Endothelial cell of umbilical vein (primary cell): ENCODE data around the gene FOS. TPM values are rescaled to one million over a fixed set of nuclear protein-coding genes. Genes with fewer than 3 reads are reported as not detected.

ENCODE experiments used
- BruUV-seq: library from RNA; stranded (reverse); fragments of 400-500 nt; replicated peaks from 2 replicates; lab custom pipeline; 2021; lab: Mats Ljungman, UMichigan
- CTCF ChIA-PET: fragments of 300-600, 350-600 bp; sonication (Branson Sonifier 250); formaldehyde crosslinking; loops from one replicate; lab custom pipeline; 2021; ENCODE audit warnings: antibody characterized with exemption, inconsistent platforms; lab: Charles Lee
- POLR2A ChIA-PET: fragments of 300-600, 350-600 bp; sonication (Branson Sonifier 250); formaldehyde crosslinking; loops from one replicate; lab custom pipeline; 2021; ENCODE audit warnings: antibody characterized with exemption, inconsistent platforms; lab: Charles Lee
- DNase-seq: peaks from one replicate; pipeline ENCODE4 v3.0.0-alpha.2; 2011; ENCODE audit warnings: low read depth, low spot score
- FAIRE-seq: peaks from 2 replicates; lab custom pipeline; 2011; peaks lifted over from hg19 to GRCh38; lab: Jason Lieb, UNC
- H2AFZ ChIP-seq: 2 replicates; pipeline ENCODE4 v1.6.0; 2012; ENCODE audit warnings: low read depth, low read length, control low read depth, inconsistent platforms
- H3K27ac ChIP-seq: 2 replicates; pipeline ENCODE4 v1.5.1; 2011; ENCODE audit warnings: low read depth, mild to moderate bottlenecking, control low read depth, low read length, moderate library complexity; ENCODE audit not compliant: insufficient read depth
- H3K27me3 ChIP-seq, 2 experiments: 2 replicates each; pipeline versions ENCODE4 v1.6.0 to v1.6.1; 2011; ENCODE audit warnings: low read length in 2 of 2, mixed read lengths in 1 of 2; ENCODE audit not compliant: control insufficient read depth in 2 of 2, insufficient read depth in 2 of 2
- H3K36me3 ChIP-seq, 2 experiments: 2 replicates in 1 of 2; 3 replicates in 1 of 2; pipeline ENCODE4 v1.5.1; 2011; ENCODE audit warnings: low read length in 2 of 2, mild to moderate bottlenecking in 1 of 2, moderate library complexity in 1 of 2; ENCODE audit not compliant: control insufficient read depth in 2 of 2, insufficient read depth in 2 of 2; ENCODE audit errors: extremely low read depth in 1 of 2
- H3K4me1 ChIP-seq: 3 replicates; pipeline ENCODE4 v1.5.1; 2011; ENCODE audit warnings: mild to moderate bottlenecking, low read length; ENCODE audit not compliant: control insufficient read depth, insufficient read depth; ENCODE audit errors: extremely low read depth
- H3K4me2 ChIP-seq: 2 replicates; pipeline ENCODE4 v1.6.1; 2011; ENCODE audit warnings: low read length, control low read depth, mixed read lengths; ENCODE audit not compliant: insufficient read depth
- H3K4me3 ChIP-seq, 3 experiments: fragments of 200-600 bp in 1 of 3; sonication (generic), shearing (Covaris generic) in 1 of 3; replicated peaks in 1 of 3; 2 replicates each; pipeline ENCODE4 v1.5.1; 2011 to 2016; ENCODE audit warnings: control low read depth in 3 of 3, low read length in 3 of 3, mild to moderate bottlenecking in 2 of 3, inconsistent platforms in 1 of 3, low read depth in 1 of 3, moderate library complexity in 1 of 3; ENCODE audit not compliant: insufficient read depth in 1 of 3
- H3K79me2 ChIP-seq: 2 replicates; pipeline ENCODE4 v1.6.0; 2012; ENCODE audit warnings: low read length, inconsistent platforms; ENCODE audit not compliant: control insufficient read depth, insufficient read depth
- H3K9ac ChIP-seq: replicated peaks from 2 replicates; pipeline ENCODE3; 2011; ENCODE audit warnings: low read length, control low read depth; ENCODE audit not compliant: insufficient read depth; ENCODE audit errors: extremely low read depth
- H3K9me1 ChIP-seq: replicated peaks from 3 replicates; pipeline ENCODE4 v1.6.0; 2011; ENCODE audit warnings: mild to moderate bottlenecking, low read length; ENCODE audit not compliant: control insufficient read depth, insufficient read depth; ENCODE audit errors: extremely low read depth
- H3K9me3 ChIP-seq: replicated peaks from 2 replicates; pipeline ENCODE4 v1.5.1; 2012; ENCODE audit warnings: low read length, inconsistent platforms; ENCODE audit not compliant: control insufficient read depth, insufficient read depth
- H4K20me1 ChIP-seq: replicated peaks from 2 replicates; pipeline ENCODE3; 2011; ENCODE audit warnings: mild to moderate bottlenecking, low read length; ENCODE audit not compliant: control insufficient read depth, insufficient read depth; ENCODE audit errors: extremely low read depth
- CTCF ChIP-seq, 2 donors: IDR thresholded peaks; 1 replicate in 1 of 2; 2 replicates in 1 of 2; pipeline ENCODE4 v1.5.1; 2011; ENCODE audit warnings: low read length in 2 of 2, mild to moderate bottlenecking in 2 of 2, moderate library complexity in 2 of 2, control low read depth in 1 of 2, inconsistent platforms in 1 of 2, low read depth in 1 of 2; ENCODE audit not compliant: insufficient read depth in 1 of 2; ENCODE audit errors: extremely low read depth in 1 of 2
- EZH2 ChIP-seq: IDR thresholded peaks from 2 replicates; pipeline ENCODE4 v1.6.1; 2012; ENCODE audit warnings: borderline replicate concordance, low read depth, mild to moderate bottlenecking, moderate library complexity, low read length, inconsistent platforms; ENCODE audit not compliant: severe bottlenecking
- FOS ChIP-seq: IDR thresholded peaks from 2 replicates; pipeline ENCODE4 v1.6.1; 2011; ENCODE audit warnings: mild to moderate bottlenecking, low read length, moderate library complexity, borderline replicate concordance; ENCODE audit not compliant: insufficient read depth
- GATA2 ChIP-seq: IDR thresholded peaks from 2 replicates; pipeline ENCODE4 v1.7.0; 2011; ENCODE audit warnings: low read depth, mild to moderate bottlenecking, moderate library complexity, mixed read lengths, low read length; ENCODE audit not compliant: insufficient read length, insufficient read depth
- JUN ChIP-seq: IDR thresholded peaks from 2 replicates; pipeline ENCODE4 v1.6.1; 2011; ENCODE audit warnings: borderline replicate concordance, low read depth; ENCODE audit not compliant: insufficient read length, insufficient read depth
- MYC ChIP-seq: IDR thresholded peaks from one replicate; pipeline ENCODE4 v1.6.1; 2011; ENCODE audit warnings: mild to moderate bottlenecking, low read depth, low read length
- POLR2A ChIP-seq: IDR thresholded peaks from 2 replicates; pipeline ENCODE4 v1.6.1; 2012; ENCODE audit warnings: low read depth, mild to moderate bottlenecking, control low read depth, low read length
- dilution Hi-C: fragments of 300-500 bp; cut with MboI; formaldehyde crosslinking; loops from one replicate; pipeline ENCODE4 v1.15.0; 2019; ENCODE audit warnings: low sequenced_read_pairs; ENCODE audit not compliant: extremely low pct_ligation_motif_present
- intact Hi-C: fragments of 100-400 bp; cut with micrococcal nuclease; formaldehyde crosslinking; loops from one replicate; pipeline ENCODE4 v1.10.0; 2022
- polyA plus RNA-seq, 4 experiments: library from polyadenylated mRNA; depleted of rRNA in 3 of 4; stranded (reverse) in 3 of 4; unstranded in 1 of 4; fragments of >200 nt; gene quantifications; 2 replicates each; pipeline versions ENCODE4 v1.2.1 to v1.2.3, GENCODE V29; 2011 to 2012; ENCODE audit warnings: missing spikeins in 1 of 4
- total RNA-seq: library from RNA; stranded (reverse); gene quantifications from 2 replicates; pipeline ENCODE4 v1.2.3, GENCODE V29; 2021
- TF ChIP-seq, protein P1 (sequence below): IDR thresholded peaks from 2 replicates; pipeline ENCODE4 v1.6.1; 2011; ENCODE audit not compliant: insufficient read depth, insufficient read length

The FOS gene
- total and polyA plus RNA-seq, 2 donors (not counting 3 experiments of a cell fraction or from before 2014, with no cell fraction given): 9.2 to 41.6 TPM

- H3K36me3 ChIP-seq: peaks cover 0 to 9% of the 10 kb centered on the region in 2 experiments
- H3K4me2 ChIP-seq: peak overlapping the region; percentile 68
- H3K27me3 ChIP-seq: no peaks in the 10 kb centered on the region
- dilution Hi-C loops: loop anchor here (25.0 kb wide), 1 partner anchor 143 kb away; the partner anchor contains the start of gene NEK9
- peak overlapping the region in 2 of 3 experiments; percentile 44 to 85 for H3K4me3 ChIP-seq
- H3K9me3 ChIP-seq: no peaks in the 10 kb centered on the region
- H4K20me1 ChIP-seq: no peaks in the 10 kb centered on the region
- DNase-seq (no peak), FAIRE-seq (no peak)
- no TSS peak for BruUV-seq
- intact Hi-C loops: no loop called here
- TF ChIP-seq GATA2 (no peak), EZH2 (no peak), JUN (no peak), MYC (no peak)
- TF ChIP-seq, protein P1, sequence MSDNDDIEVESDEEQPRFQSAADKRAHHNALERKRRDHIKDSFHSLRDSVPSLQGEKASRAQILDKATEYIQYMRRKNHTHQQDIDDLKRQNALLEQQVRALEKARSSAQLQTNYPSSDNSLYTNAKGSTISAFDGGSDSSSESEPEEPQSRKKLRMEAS: no peak
- no peaks in the 10 kb centered on the region for H3K9me1 ChIP-seq
- H3K4me1 ChIP-seq: peaks cover 11% of the 10 kb centered on the region
- CTCF ChIA-PET: interaction anchor here (1.2 kb wide), 1 partner anchor 11 kb away, joined by 3 read pairs; no protein-coding TSS in a partner anchor
- H2AFZ ChIP-seq: no peak overlapping the region
- POLR2A ChIA-PET: interaction anchor here (1.5 kb wide), 1 partner anchor 21 kb away, joined by 4 read pairs; no protein-coding TSS in a partner anchor
- H3K9ac ChIP-seq: peak overlapping the region; percentile 82
- H3K79me2 ChIP-seq: no peaks in the 10 kb centered on the region
- no peak overlapping the region for H3K27ac ChIP-seq
These were observed 1.2 kb downstream of the FOS start for GRCh38 chr14:75279763-75280290.

DNA sequence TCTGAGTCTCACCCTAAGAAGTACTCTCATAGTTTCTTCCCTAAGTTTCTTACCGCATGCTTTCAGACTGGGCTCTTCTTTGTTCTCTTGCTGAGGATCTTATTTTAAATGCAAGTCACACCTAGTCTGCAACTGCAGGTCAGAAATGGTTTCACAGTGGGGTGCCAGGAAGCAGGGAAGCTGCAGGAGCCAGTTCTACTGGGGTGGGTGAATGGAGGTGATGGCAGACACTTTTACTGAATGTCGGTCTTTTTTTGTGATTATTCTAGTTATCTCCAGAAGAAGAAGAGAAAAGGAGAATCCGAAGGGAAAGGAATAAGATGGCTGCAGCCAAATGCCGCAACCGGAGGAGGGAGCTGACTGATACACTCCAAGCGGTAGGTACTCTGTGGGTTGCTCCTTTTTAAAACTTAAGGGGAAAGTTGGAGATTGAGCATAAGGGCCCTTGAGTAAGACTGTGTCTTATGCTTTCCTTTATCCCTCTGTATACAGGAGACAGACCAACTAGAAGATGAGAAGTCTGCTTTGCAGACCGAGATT, 1.7 kb downstream of the FOS start:
- no peaks in the 10 kb centered on the region for H4K20me1 ChIP-seq
- FAIRE-seq: no peak
- no peak overlapping the region for H2AFZ ChIP-seq
- TF ChIP-seq CTCF (IDR thresholded peaks at IDR 0.05; ENCODE audit: extremely low read depth in 1 of 2, insufficient read depth in 1 of 2, low read depth in 1 of 2, low read length in 2 of 2): no peak
- no peak for TF ChIP-seq FOS
- TF ChIP-seq MYC: no peak
- TF ChIP-seq JUN: no peak
- TF ChIP-seq EZH2: no peak
- TF ChIP-seq POLR2A: no peak
- TF ChIP-seq, protein P1: no peak
- H3K4me3 ChIP-seq: peak overlapping the region in 1 of 3 experiments; percentile 85
- ChIA-PET CTCF (interaction anchor here (1.2 to 5.0 kb wide), 3 partner anchors 11 to 119 kb away, joined by 3 to 24 read pairs (median 3); no protein-coding TSS in a partner anchor), POLR2A (no interaction called here)
- H3K27ac ChIP-seq: no peak overlapping the region
- no peaks in the 10 kb centered on the region for H3K27me3 ChIP-seq
- intact Hi-C loops: no loop called here
- H3K9me3 ChIP-seq: no peaks in the 10 kb centered on the region
- dilution Hi-C loops: loop anchor here (25.0 kb wide), 1 partner anchor 143 kb away; the partner anchor contains the start of gene NEK9
- H3K4me2 ChIP-seq: no peak overlapping the region
- no TSS peak for BruUV-seq
- peaks cover 11% of the 10 kb centered on the region for H3K4me1 ChIP-seq
- DNase-seq: no peak
- no peak overlapping the region for H3K9ac ChIP-seq
- H3K79me2 ChIP-seq: no peaks in the 10 kb centered on the region
- no peaks in the 10 kb centered on the region for H3K9me1 ChIP-seq
- peaks cover 0 to 9% of the 10 kb centered on the region in 2 experiments for H3K36me3 ChIP-seq
